Activated T-helper 17 cell treated with anti-CD3 and anti-CD28 coated beads, Interleukin-2, amount 50 U/mL, for 72 hours (primary cell): ENCODE measurements around the gene TPD52L1. TPM values are rescaled to one million over a fixed set of nuclear protein-coding genes. Genes with fewer than 3 reads are reported as not detected.
"Not testable (repeated sequence)": the region's sequence is repeated elsewhere in the genome, so short reads cannot be mapped to it uniquely, and the experiment has no call there.

Experiments
- ATAC-seq: fragments of 150-1000 bp; cut with Tn5 transposase; replicated peaks from 2 replicates; pipeline ENCODE4 v1.10.0; 2021; ENCODE audit warnings: mild to moderate bottlenecking, moderate library complexity
- H3K27ac Mint-ChIP-seq: one replicate; pipeline ENCODE4 v1.8.0; 2022; ENCODE audit warnings: mixed read lengths
- H3K27me3 Mint-ChIP-seq: one replicate; pipeline ENCODE4 v1.8.0; 2022; ENCODE audit warnings: mixed read lengths
- H3K36me3 Mint-ChIP-seq: one replicate; pipeline ENCODE4 v1.8.0; 2022; ENCODE audit warnings: low read depth, mild to moderate bottlenecking, mixed read lengths
- H3K4me1 Mint-ChIP-seq: one replicate; pipeline ENCODE4 v1.8.0; 2022; ENCODE audit warnings: mixed read lengths
- H3K4me3 Mint-ChIP-seq: one replicate; pipeline ENCODE4 v1.8.0; 2022; ENCODE audit warnings: mild to moderate bottlenecking, mixed read lengths
- H3K9me3 Mint-ChIP-seq: one replicate; pipeline ENCODE4 v1.8.0; 2022; ENCODE audit warnings: mixed read lengths
- total RNA-seq, 2 donors: library from RNA; stranded (reverse); gene quantifications; one replicate each; pipeline ENCODE4 v1.2.3, GENCODE V29; 2022

The TPD52L1 gene
- total RNA-seq, 2 donors from 2014 or later, result 0.58 to 1.1 TPM

- ATAC-seq, result no peak
- Mint-ChIP-seq H3K27me3 (peaks cover 5% of the 10 kb centered on the region), H3K9me3 (no peaks in the 10 kb centered on the region), H3K27ac (no peak overlapping the region), H3K4me1 (no peaks in the 10 kb centered on the region), H3K4me3 (no peak overlapping the region), H3K36me3 (no peaks in the 10 kb centered on the region)
These were observed 2.9 kb downstream of the TPD52L1 start for GRCh38 chr6:125156496-125156895.

GRCh38 chr6:125157280-125157679 is 3.7 kb downstream of the TPD52L1 start:
- Mint-ChIP-seq H3K27ac (no peak overlapping the region), H3K4me1 (no peaks in the 10 kb centered on the region), H3K27me3 (peaks cover 3% of the 10 kb centered on the region), H3K4me3 (no peak overlapping the region), H3K9me3 (no peaks in the 10 kb centered on the region), H3K36me3 (no peaks in the 10 kb centered on the region)
- no peak for ATAC-seq

GRCh38 chr6:125157725-125158124 is 4.2 kb downstream of the TPD52L1 start:
- peaks cover under 1% of the 10 kb centered on the region for H3K27me3 Mint-ChIP-seq
- ATAC-seq, result no peak
- no peaks in the 10 kb centered on the region for H3K4me1 Mint-ChIP-seq

GRCh38 chr6:125163339-125163738 is 9.8 kb downstream of the TPD52L1 start:
- H3K4me1 Mint-ChIP-seq, H3K9me3 Mint-ChIP-seq, H3K36me3 Mint-ChIP-seq, H3K27ac Mint-ChIP-seq, H3K27me3 Mint-ChIP-seq, H3K4me3 Mint-ChIP-seq, ATAC-seq: not testable (repeated sequence)

More at GRCh38 chr6:125157725-125158124, 4.2 kb downstream of the TPD52L1 start:
- H3K9me3 Mint-ChIP-seq, result no peaks in the 10 kb centered on the region
- no peaks in the 10 kb centered on the region for H3K36me3 Mint-ChIP-seq
- no peak overlapping the region for H3K27ac Mint-ChIP-seq
- no peak overlapping the region for H3K4me3 Mint-ChIP-seq

- H3K27me3 Mint-ChIP-seq, result no peaks in the 10 kb centered on the region
- no peaks in the 10 kb centered on the region for H3K36me3 Mint-ChIP-seq
- no peaks in the 10 kb centered on the region for H3K9me3 Mint-ChIP-seq
- no peak overlapping the region for H3K27ac Mint-ChIP-seq
- no peak for ATAC-seq
- H3K4me1 Mint-ChIP-seq, result no peaks in the 10 kb centered on the region
- no peak overlapping the region for H3K4me3 Mint-ChIP-seq
These were observed 10.2 kb downstream of the TPD52L1 start for GRCh38 chr6:125163811-125164210.

- no peak for ATAC-seq
- no peaks in the 10 kb centered on the region for H3K9me3 Mint-ChIP-seq
- no peaks in the 10 kb centered on the region for H3K36me3 Mint-ChIP-seq
- no peak overlapping the region for H3K27ac Mint-ChIP-seq
- no peaks in the 10 kb centered on the region for H3K4me1 Mint-ChIP-seq
- H3K4me3 Mint-ChIP-seq, result no peak overlapping the region
- H3K27me3 Mint-ChIP-seq, result peaks cover 7% of the 10 kb centered on the region
These were observed 11.1 kb downstream of the TPD52L1 start for GRCh38 chr6:125164696-125165095.

GRCh38 chr6:125165256-125165655 is 11.7 kb downstream of the TPD52L1 start:
- H3K27me3 Mint-ChIP-seq, result peaks cover 7% of the 10 kb centered on the region
- no peak overlapping the region for H3K4me3 Mint-ChIP-seq
- ATAC-seq, result no peak
- no peak overlapping the region for H3K27ac Mint-ChIP-seq
- no peaks in the 10 kb centered on the region for H3K4me1 Mint-ChIP-seq
- H3K9me3 Mint-ChIP-seq, result no peaks in the 10 kb centered on the region
- no peaks in the 10 kb centered on the region for H3K36me3 Mint-ChIP-seq

- no peaks in the 10 kb centered on the region for H3K9me3 Mint-ChIP-seq
- H3K4me1 Mint-ChIP-seq, result no peaks in the 10 kb centered on the region
- H3K36me3 Mint-ChIP-seq, result no peaks in the 10 kb centered on the region
- peaks cover 7% of the 10 kb centered on the region for H3K27me3 Mint-ChIP-seq
- ATAC-seq, result no peak
- no peak overlapping the region for H3K27ac Mint-ChIP-seq
- no peak overlapping the region for H3K4me3 Mint-ChIP-seq
These were observed 12.2 kb downstream of the TPD52L1 start for GRCh38 chr6:125165776-125166175.

- Mint-ChIP-seq H3K27me3 (peaks cover 7% of the 10 kb centered on the region), H3K9me3 (no peaks in the 10 kb centered on the region), H3K4me1 (no peaks in the 10 kb centered on the region), H3K27ac (no peak overlapping the region), H3K4me3 (no peak overlapping the region), H3K36me3 (no peaks in the 10 kb centered on the region)
- no peak for ATAC-seq
These were observed 13.1 kb downstream of the TPD52L1 start for GRCh38 chr6:125166711-125167110.

- no peaks in the 10 kb centered on the region for H3K4me1 Mint-ChIP-seq
- no peak for ATAC-seq
These were observed 14.0 kb downstream of the TPD52L1 start for GRCh38 chr6:125167579-125167978.

GRCh38 chr6:125169058-125169457 is 15.5 kb downstream of the TPD52L1 start:
- no peaks in the 10 kb centered on the region for H3K36me3 Mint-ChIP-seq
- H3K27me3 Mint-ChIP-seq, result peaks cover 13% of the 10 kb centered on the region
- H3K4me1 Mint-ChIP-seq, result no peaks in the 10 kb centered on the region
- H3K9me3 Mint-ChIP-seq, result no peaks in the 10 kb centered on the region
- H3K27ac Mint-ChIP-seq, result no peak overlapping the region
- H3K4me3 Mint-ChIP-seq, result no peak overlapping the region
- no peak for ATAC-seq

More at GRCh38 chr6:125167579-125167978, 14.0 kb downstream of the TPD52L1 start:
- Mint-ChIP-seq H3K27me3 (peaks cover 11% of the 10 kb centered on the region), H3K4me3 (no peak overlapping the region), H3K36me3 (no peaks in the 10 kb centered on the region), H3K27ac (no peak overlapping the region), H3K9me3 (no peaks in the 10 kb centered on the region)

- Mint-ChIP-seq H3K4me1 (no peaks in the 10 kb centered on the region), H3K27me3 (peaks cover 13% of the 10 kb centered on the region), H3K4me3 (no peak overlapping the region), H3K36me3 (no peaks in the 10 kb centered on the region), H3K9me3 (no peaks in the 10 kb centered on the region), H3K27ac (no peak overlapping the region)
- ATAC-seq, result no peak
These were observed 15.9 kb downstream of the TPD52L1 start for GRCh38 chr6:125169522-125169921.

- no peak for ATAC-seq
- Mint-ChIP-seq H3K27ac (no peak overlapping the region), H3K4me3 (no peak overlapping the region)
These were observed 16.8 kb downstream of the TPD52L1 start for GRCh38 chr6:125170376-125170775.

GRCh38 chr6:125173341-125174095 is 19.9 kb downstream of the TPD52L1 start:
- peaks cover 22% of the 10 kb centered on the region for H3K27me3 Mint-ChIP-seq

More at GRCh38 chr6:125170376-125170775, 16.8 kb downstream of the TPD52L1 start:
- no peaks in the 10 kb centered on the region for H3K9me3 Mint-ChIP-seq
- peaks cover 13% of the 10 kb centered on the region for H3K27me3 Mint-ChIP-seq
- H3K36me3 Mint-ChIP-seq, result no peaks in the 10 kb centered on the region
- H3K4me1 Mint-ChIP-seq, result no peaks in the 10 kb centered on the region

GRCh38 chr6:125174626-125175025 is 21.1 kb downstream of the TPD52L1 start:
- H3K4me3 Mint-ChIP-seq, result no peak overlapping the region
- H3K4me1 Mint-ChIP-seq, result no peaks in the 10 kb centered on the region
- H3K27me3 Mint-ChIP-seq, result peaks cover 22% of the 10 kb centered on the region
- no peaks in the 10 kb centered on the region for H3K9me3 Mint-ChIP-seq
- no peak overlapping the region for H3K27ac Mint-ChIP-seq
- H3K36me3 Mint-ChIP-seq, result no peaks in the 10 kb centered on the region
- no peak for ATAC-seq

More at GRCh38 chr6:125173341-125174095, 19.9 kb downstream of the TPD52L1 start:
- no peaks in the 10 kb centered on the region for H3K4me1 Mint-ChIP-seq
- no peak overlapping the region for H3K27ac Mint-ChIP-seq
- ATAC-seq, result no peak
- H3K9me3 Mint-ChIP-seq, result no peaks in the 10 kb centered on the region
- no peak overlapping the region for H3K4me3 Mint-ChIP-seq
- no peaks in the 10 kb centered on the region for H3K36me3 Mint-ChIP-seq
